ENCODE data around the gene MORN1.

MORN1 gene

GRCh38 chr1:2274231-2274928 lies 117.0 kb downstream of the MORN1 start:
- Histone ChIP-seq H3F3A (ENCODE audit: insufficient read depth, low read length) (no peaks in the 10 kb centered on the region), H3K9ac (ENCODE audit: low read length) (no peak overlapping the region), H4K20me1 (ENCODE audit: insufficient read depth, low read length) (no peaks in the 10 kb centered on the region), H3K36me3 (ENCODE audit: insufficient read depth, low read length) (no peaks in the 10 kb centered on the region), H3K9me2 (ENCODE audit: low read depth, low read length) (no peaks in the 10 kb centered on the region), H3K4me3 (ENCODE audit: low read depth, low read length, poor library complexity, severe bottlenecking) (no peak overlapping the region), H3K4me2 (ENCODE audit: low read length) (no peak overlapping the region), H3K79me2 (ENCODE audit: insufficient read depth, low read length) (no peaks in the 10 kb centered on the region), H3K27me3 (ENCODE audit: insufficient read depth, low read length) (no peaks in the 10 kb centered on the region), H3K9me3 (ENCODE audit: low read length) (no peaks in the 10 kb centered on the region), H3K4me1 (ENCODE audit: insufficient read depth, low read length, severe bottlenecking) (no peaks in the 10 kb centered on the region), H3K27ac (ENCODE audit: low read depth, low read length, poor library complexity, severe bottlenecking) (no peak overlapping the region), H2AFZ (ENCODE audit: low read length) (no peak overlapping the region)
- no peak for TF ChIP-seq EZH2 (IDR thresholded peaks at IDR 0.05; ENCODE audit: borderline replicate concordance, low read length)
- TF ChIP-seq, protein P1, sequence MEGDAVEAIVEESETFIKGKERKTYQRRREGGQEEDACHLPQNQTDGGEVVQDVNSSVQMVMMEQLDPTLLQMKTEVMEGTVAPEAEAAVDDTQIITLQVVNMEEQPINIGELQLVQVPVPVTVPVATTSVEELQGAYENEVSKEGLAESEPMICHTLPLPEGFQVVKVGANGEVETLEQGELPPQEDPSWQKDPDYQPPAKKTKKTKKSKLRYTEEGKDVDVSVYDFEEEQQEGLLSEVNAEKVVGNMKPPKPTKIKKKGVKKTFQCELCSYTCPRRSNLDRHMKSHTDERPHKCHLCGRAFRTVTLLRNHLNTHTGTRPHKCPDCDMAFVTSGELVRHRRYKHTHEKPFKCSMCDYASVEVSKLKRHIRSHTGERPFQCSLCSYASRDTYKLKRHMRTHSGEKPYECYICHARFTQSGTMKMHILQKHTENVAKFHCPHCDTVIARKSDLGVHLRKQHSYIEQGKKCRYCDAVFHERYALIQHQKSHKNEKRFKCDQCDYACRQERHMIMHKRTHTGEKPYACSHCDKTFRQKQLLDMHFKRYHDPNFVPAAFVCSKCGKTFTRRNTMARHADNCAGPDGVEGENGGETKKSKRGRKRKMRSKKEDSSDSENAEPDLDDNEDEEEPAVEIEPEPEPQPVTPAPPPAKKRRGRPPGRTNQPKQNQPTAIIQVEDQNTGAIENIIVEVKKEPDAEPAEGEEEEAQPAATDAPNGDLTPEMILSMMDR (IDR thresholded peaks at IDR 0.05; ENCODE audit: low read length): no peak

DNA sequence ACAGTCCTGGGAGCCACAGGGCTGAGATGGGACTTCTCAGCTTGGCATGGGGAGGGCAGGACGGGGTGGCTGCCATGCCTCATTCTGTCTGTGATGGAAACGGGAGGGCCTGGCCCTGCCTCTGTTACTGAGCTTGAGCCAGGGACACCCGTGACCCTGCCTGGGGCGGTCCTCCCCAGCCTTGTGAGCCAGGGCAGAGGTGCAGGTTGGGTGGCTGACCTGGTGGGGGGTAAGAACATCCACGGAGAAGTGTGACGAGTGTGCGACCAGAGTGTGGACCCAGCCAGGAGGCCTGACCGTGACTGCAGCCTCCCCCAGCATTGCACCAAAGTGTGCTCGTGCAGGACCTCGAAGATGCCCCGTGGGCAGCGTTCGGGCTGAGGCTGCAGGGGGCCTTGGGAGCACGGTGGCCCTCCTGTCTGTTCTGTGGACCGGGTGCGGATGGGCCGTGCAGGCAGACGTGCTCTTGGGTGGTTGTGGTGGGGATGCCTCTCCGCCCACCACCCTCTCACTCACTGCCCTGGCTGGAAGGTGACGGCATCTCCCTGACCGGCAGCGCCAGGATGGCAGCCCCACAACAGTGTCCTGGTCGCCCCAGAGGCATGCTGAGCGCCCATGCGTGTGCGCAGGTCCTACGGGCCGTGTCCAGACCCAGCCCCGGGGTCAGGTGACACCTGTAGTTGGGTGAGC lies 117.8 kb downstream of the MORN1 start:
- H3K27me3 ChIP-seq (ENCODE audit: insufficient read depth, low read length): no peaks in the 10 kb centered on the region
- H3K9ac ChIP-seq (ENCODE audit: low read length): no peak overlapping the region
- no peaks in the 10 kb centered on the region for H3K4me1 ChIP-seq (ENCODE audit: insufficient read depth, low read length, severe bottlenecking)
- TF ChIP-seq EZH2 (IDR thresholded peaks at IDR 0.05; ENCODE audit: borderline replicate concordance, low read length): no peak
- TF ChIP-seq, protein P1 (IDR thresholded peaks at IDR 0.05; ENCODE audit: low read length): no peak
- no peak overlapping the region for H3K27ac ChIP-seq (ENCODE audit: low read depth, low read length, poor library complexity, severe bottlenecking)
- no peak overlapping the region for H2AFZ ChIP-seq (ENCODE audit: low read length)
- H3K4me2 ChIP-seq (ENCODE audit: low read length): no peak overlapping the region
- H3K4me3 ChIP-seq (ENCODE audit: low read depth, low read length, poor library complexity, severe bottlenecking): no peak overlapping the region
- H3K36me3 ChIP-seq (ENCODE audit: insufficient read depth, low read length): no peaks in the 10 kb centered on the region
- H4K20me1 ChIP-seq (ENCODE audit: insufficient read depth, low read length): no peaks in the 10 kb centered on the region
- H3K9me2 ChIP-seq (ENCODE audit: low read depth, low read length): no peaks in the 10 kb centered on the region
- no peaks in the 10 kb centered on the region for H3F3A ChIP-seq (ENCODE audit: insufficient read depth, low read length)
- H3K9me3 ChIP-seq (ENCODE audit: low read length): no peaks in the 10 kb centered on the region
- no peaks in the 10 kb centered on the region for H3K79me2 ChIP-seq (ENCODE audit: insufficient read depth, low read length)

DNA sequence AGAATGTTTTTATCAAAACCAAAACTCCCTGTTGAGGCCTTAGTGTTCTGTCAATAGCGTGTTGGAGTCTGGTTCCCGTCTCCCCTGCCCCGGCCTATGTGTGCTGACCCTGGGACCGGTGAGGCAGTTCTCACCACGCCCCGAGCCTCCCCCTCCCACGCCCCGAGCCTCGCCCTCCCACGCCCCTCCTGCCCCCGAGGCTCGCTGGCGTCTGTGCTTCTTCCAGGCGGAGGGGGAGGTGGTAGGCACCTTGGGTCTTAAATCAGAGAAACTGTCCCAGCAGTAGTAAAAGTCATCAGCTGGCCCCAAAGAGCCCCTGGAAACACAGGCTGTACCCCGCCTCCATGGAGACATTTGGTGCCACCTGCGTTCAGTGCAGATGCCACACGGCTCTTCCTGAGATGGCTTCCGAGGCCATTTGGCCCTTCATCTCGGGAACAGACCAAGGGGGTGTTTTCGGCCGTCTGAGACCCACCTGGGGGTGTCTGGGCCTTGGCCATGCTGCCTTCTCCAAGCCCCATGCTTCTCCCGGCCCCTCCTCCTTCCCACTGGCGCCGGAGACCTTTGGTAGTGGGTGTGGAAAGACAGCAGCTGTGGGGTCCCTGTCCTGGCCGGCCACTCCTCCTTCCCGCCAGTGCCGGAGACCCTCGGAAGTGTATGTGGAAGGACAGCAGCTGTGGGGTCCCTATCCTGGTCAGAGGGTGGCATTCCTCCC lies 118.5 kb downstream of the MORN1 start:
- no peaks in the 10 kb centered on the region for H3F3A ChIP-seq (ENCODE audit: insufficient read depth, low read length)
- no peaks in the 10 kb centered on the region for H3K9me2 ChIP-seq (ENCODE audit: low read depth, low read length)
- H3K27me3 ChIP-seq (ENCODE audit: insufficient read depth, low read length): no peaks in the 10 kb centered on the region
- H3K4me2 ChIP-seq (ENCODE audit: low read length): no peak overlapping the region
- no peak for TF ChIP-seq EZH2 (IDR thresholded peaks at IDR 0.05; ENCODE audit: borderline replicate concordance, low read length)
- TF ChIP-seq, protein P1 (IDR thresholded peaks at IDR 0.05; ENCODE audit: low read length): no peak
- H3K27ac ChIP-seq (ENCODE audit: low read depth, low read length, poor library complexity, severe bottlenecking): no peak overlapping the region
- H3K4me1 ChIP-seq (ENCODE audit: insufficient read depth, low read length, severe bottlenecking): no peaks in the 10 kb centered on the region
- no peak overlapping the region for H3K4me3 ChIP-seq (ENCODE audit: low read depth, low read length, poor library complexity, severe bottlenecking)
- H2AFZ ChIP-seq (ENCODE audit: low read length): no peak overlapping the region
- no peaks in the 10 kb centered on the region for H3K79me2 ChIP-seq (ENCODE audit: insufficient read depth, low read length)
- no peak overlapping the region for H3K9ac ChIP-seq (ENCODE audit: low read length)
- H3K36me3 ChIP-seq (ENCODE audit: insufficient read depth, low read length): no peaks in the 10 kb centered on the region
- no peaks in the 10 kb centered on the region for H4K20me1 ChIP-seq (ENCODE audit: insufficient read depth, low read length)
- H3K9me3 ChIP-seq (ENCODE audit: low read length): no peaks in the 10 kb centered on the region

All from OCI-LY1 (cell line).